Central memory CD4-positive, alpha-beta T cell (primary cell): ENCODE results near the gene TTC21A.
A peak's percentile ranks its signal among the peaks of the same experiment; 100 is the strongest.

Source experiments
- DNase-seq: peaks from one replicate; pipeline ENCODE4 v3.0.0; 2022

The TTC21A gene

GRCh38 chr3:39098473-39099000, 8.9 kb upstream of the TTC21A start:
- no peak for DNase-seq

- no peak for DNase-seq
These were observed 8.2 kb upstream of the TTC21A start for GRCh38 chr3:39099242-39099641.

- DNase-seq = no peak
These were observed 7.6 kb upstream of the TTC21A start for GRCh38 chr3:39099738-39100499.

- DNase-seq = no peak
These were observed 7.0 kb upstream of the TTC21A start for GRCh38 chr3:39100500-39100886.

- peak; percentile 29 for DNase-seq
These were observed 6.3 kb upstream of the TTC21A start for GRCh38 chr3:39101022-39101689.

- no peak for DNase-seq
These were observed 4.8 kb upstream of the TTC21A start for GRCh38 chr3:39102504-39103323.

GRCh38 chr3:39103324-39103693, 4.2 kb upstream of the TTC21A start:
- DNase-seq = no peak

- no peak for DNase-seq
These were observed 3.5 kb upstream of the TTC21A start for GRCh38 chr3:39103791-39104552.

GRCh38 chr3:39104961-39105686, 2.4 kb upstream of the TTC21A start:
- no peak for DNase-seq

- DNase-seq = no peak
These were observed 1.8 kb upstream of the TTC21A start for GRCh38 chr3:39105687-39106063.

- DNase-seq = no peak
These were observed 1.1 kb upstream of the TTC21A start for GRCh38 chr3:39106281-39106811.

- DNase-seq = peak; percentile 15
These were observed 561 bp upstream of the TTC21A start for GRCh38 chr3:39106851-39107387.

GRCh38 chr3:39108200-39108710, 775 bp downstream of the TTC21A start:
- peak; percentile 53 for DNase-seq

GRCh38 chr3:39109086-39109485, 1.6 kb downstream of the TTC21A start:
- no peak for DNase-seq

GRCh38 chr3:39110041-39110639, 2.7 kb downstream of the TTC21A start:
- DNase-seq = no peak

- no peak for DNase-seq
These were observed 4.6 kb downstream of the TTC21A start for GRCh38 chr3:39112113-39112512.

- DNase-seq = no peak
These were observed 5.1 kb downstream of the TTC21A start for GRCh38 chr3:39112535-39112934.

- DNase-seq = no peak
These were observed 5.8 kb downstream of the TTC21A start for GRCh38 chr3:39113291-39113690.

GRCh38 chr3:39114456-39114855, 7.0 kb downstream of the TTC21A start:
- DNase-seq = no peak

- DNase-seq = no peak
These were observed 8.4 kb downstream of the TTC21A start for GRCh38 chr3:39115870-39116269.

GRCh38 chr3:39118079-39118478, 10.6 kb downstream of the TTC21A start:
- DNase-seq = no peak
